Measurements from ENCODE around the gene A2M.

Gene A2M

DNA sequence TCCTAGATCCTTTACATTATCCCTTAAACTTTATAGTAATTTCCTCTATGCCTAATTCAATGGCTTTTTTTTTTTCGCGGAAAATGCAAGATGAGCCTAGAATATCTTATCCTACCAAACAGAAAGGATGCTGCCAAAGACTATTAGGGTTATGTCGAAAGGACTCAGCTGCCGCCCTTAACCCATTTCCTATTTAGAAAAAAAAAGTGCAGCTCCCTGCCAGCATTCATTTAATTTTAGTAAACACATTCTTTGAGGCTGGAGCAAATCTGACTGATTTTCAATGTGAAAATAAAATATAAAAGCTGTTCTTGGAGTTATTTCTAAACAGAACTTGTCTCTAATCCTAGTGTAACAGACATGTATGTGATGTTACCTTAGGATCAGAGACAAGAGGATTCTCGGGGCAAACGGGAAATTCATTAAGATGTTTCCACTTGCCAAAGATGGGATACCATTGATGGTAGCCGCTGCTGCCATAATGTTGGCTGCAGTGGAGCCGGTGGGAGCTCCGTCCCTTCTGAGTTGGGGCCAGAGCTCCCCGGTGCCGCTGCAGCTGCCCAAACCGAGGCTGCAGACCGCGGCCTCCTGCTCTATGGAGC, 8.2 kb upstream of the A2M start:
- DNase-seq (ENCODE audit: low spot score), result no peak
- TF ChIP-seq CTCF (IDR thresholded peaks at IDR 0.05; ENCODE audit: borderline replicate concordance, control extremely low read depth, extremely low read depth, insufficient read depth, missing control alignments), result no peak
- in situ Hi-C loops (cut with MboI; ENCODE audit: low sequenced_read_pairs, unreplicated experiment), result no loop called here

DNA sequence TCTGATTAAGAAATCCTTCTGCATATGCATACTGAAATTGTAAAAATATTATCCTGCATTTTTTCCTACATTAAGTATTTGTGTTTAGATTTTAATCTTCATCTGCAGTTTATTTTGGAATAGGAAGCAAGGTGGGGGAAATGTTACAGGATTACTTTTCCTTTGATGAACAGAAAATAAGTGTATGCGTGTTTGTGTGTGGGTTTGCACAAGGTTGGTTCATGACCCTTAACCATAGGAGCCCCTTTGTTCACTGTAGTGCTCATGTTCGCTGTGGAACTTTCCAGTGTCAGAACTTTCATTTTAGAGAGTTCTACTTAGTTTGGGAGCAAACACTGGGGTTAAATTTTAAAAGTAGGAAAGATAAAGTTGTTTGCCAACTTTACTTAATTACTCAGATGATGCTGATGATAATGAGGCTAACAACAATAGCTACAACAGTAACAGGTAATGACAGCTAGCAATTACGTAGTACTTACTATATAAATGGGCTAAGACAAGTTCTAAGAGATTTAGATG, 6.4 kb upstream of the A2M start:
- no peak for DNase-seq (ENCODE audit: low spot score)
- in situ Hi-C loops (cut with MboI; ENCODE audit: low sequenced_read_pairs, unreplicated experiment), result no loop called here
- TF ChIP-seq CTCF (IDR thresholded peaks at IDR 0.05; ENCODE audit: borderline replicate concordance, control extremely low read depth, extremely low read depth, insufficient read depth, missing control alignments), result no peak

DNA sequence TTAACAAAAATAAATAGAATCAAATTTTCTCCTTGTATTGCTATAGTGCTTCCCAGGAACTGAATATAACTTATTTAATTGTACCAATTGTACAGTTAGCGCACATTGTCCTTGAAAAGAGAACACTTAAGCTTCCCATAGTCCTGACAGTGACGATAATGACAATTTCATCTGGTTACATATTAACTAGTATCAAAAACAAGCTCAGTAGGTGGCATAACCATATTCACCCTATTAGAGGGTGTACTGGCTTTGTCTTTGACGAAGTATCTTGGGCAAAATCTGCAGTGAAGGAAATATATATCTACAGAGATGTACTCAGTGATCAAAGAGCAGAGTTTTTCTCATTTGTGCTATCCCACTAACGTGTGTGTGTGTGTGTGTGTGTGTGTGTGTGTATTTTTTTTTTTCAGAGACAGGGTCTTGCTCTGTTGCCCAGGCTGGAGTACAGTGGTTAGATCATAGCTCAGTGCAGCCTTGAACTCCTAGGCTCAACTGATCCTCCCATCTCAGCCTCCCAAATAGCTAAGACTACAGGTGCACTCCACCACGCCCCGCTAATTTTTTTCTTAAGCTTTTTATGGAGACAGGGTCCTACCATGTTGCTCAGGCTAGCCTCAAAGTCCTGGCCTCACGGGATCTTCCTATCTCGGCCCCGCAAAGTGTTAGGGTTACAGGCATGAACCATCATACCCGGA, 4.9 kb upstream of the A2M start:
- in situ Hi-C loops (cut with MboI; ENCODE audit: low sequenced_read_pairs, unreplicated experiment), result no loop called here
- DNase-seq (ENCODE audit: low spot score), result no peak
- TF ChIP-seq CTCF (IDR thresholded peaks at IDR 0.05; ENCODE audit: borderline replicate concordance, control extremely low read depth, extremely low read depth, insufficient read depth, missing control alignments), result no peak

- no peak for DNase-seq (ENCODE audit: low spot score)
- TF ChIP-seq CTCF (IDR thresholded peaks at IDR 0.05; ENCODE audit: borderline replicate concordance, control extremely low read depth, extremely low read depth, insufficient read depth, missing control alignments), result no peak
- in situ Hi-C loops (cut with MboI; ENCODE audit: low sequenced_read_pairs, unreplicated experiment), result no loop called here
Observed at GRCh38 chr12:9118158-9118557, 2.4 kb upstream of the A2M start.

DNA sequence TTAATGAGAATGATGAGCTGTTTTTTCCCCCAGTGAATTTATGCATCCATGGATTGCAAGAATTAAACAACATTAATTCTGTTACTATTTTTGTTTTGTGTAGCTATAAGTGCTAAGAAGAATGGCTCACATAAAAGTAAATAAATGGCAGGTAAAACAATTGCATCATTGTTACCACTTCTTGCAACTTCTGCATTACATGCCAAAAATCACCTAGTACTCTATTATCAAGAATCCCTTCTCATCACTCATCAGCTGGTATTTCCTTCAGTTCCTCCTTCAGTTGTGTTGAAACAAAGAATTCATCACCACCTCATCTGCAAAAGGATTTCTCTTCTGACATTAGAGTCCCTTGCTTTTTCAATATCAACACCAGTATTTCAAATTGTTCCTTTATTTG, 773 bp downstream of the A2M start:
- in situ Hi-C loops (cut with MboI; ENCODE audit: low sequenced_read_pairs, unreplicated experiment), result no loop called here
- TF ChIP-seq CTCF (IDR thresholded peaks at IDR 0.05; ENCODE audit: borderline replicate concordance, control extremely low read depth, extremely low read depth, insufficient read depth, missing control alignments), result no peak

GRCh38 chr12:9113987-9114309, 1.8 kb downstream of the A2M start:
- no peak for DNase-seq (ENCODE audit: low spot score)
- TF ChIP-seq CTCF (IDR thresholded peaks at IDR 0.05; ENCODE audit: borderline replicate concordance, control extremely low read depth, extremely low read depth, insufficient read depth, missing control alignments), result no peak
- in situ Hi-C loops (cut with MboI; ENCODE audit: low sequenced_read_pairs, unreplicated experiment), result no loop called here

More for the DNA sequence above, 773 bp downstream of the A2M start:
- no peak for DNase-seq (ENCODE audit: low spot score)
